CD14-positive monocyte (primary cell): ENCODE measurements around the gene GNB3. TPM values are rescaled to one million over a fixed set of nuclear protein-coding genes. Genes with fewer than 3 reads are reported as not detected.

Source experiments
- DNase-seq, 3 donors: peaks; one replicate each; pipeline ENCODE4 v3.0.0-alpha.2; 2011 to 2022
- H2AFZ ChIP-seq: 2 replicates; pipeline ENCODE4 v1.6.0; 2012; ENCODE audit warnings: mild to moderate bottlenecking, low read depth, low read length, inconsistent platforms; ENCODE audit not compliant: insufficient read depth, poor library complexity, severe bottlenecking
- H3K27ac ChIP-seq, 2 donors: 1 replicate in 1 of 2; 2 replicates in 1 of 2; pipeline ENCODE4 v1.5.1; 2012 to 2013; ENCODE audit warnings: low read length in 2 of 2, control low read depth in 1 of 2, inconsistent platforms in 1 of 2, low read depth in 1 of 2, mild to moderate bottlenecking in 1 of 2
- H3K27me3 ChIP-seq, 2 donors: one replicate each; pipeline versions ENCODE4 v1.6.0 to v1.6.1; 2011 to 2013; ENCODE audit warnings: low read length in 2 of 2; ENCODE audit not compliant: control insufficient read depth in 2 of 2, insufficient read depth in 2 of 2
- H3K36me3 ChIP-seq, 2 donors: replicated peaks in 1 of 2; 1 replicate in 1 of 2; 2 replicates in 1 of 2; pipeline versions ENCODE4 v1.5.1 to v1.6.1; 2012 to 2013; ENCODE audit warnings: low read length in 2 of 2, control low read depth in 1 of 2, inconsistent platforms in 1 of 2, mild to moderate bottlenecking in 1 of 2; ENCODE audit not compliant: insufficient read depth in 2 of 2, control insufficient read depth in 1 of 2
- H3K4me1 ChIP-seq, 2 donors: 1 replicate in 1 of 2; 2 replicates in 1 of 2; pipeline versions ENCODE4 v1.5.1 to v1.6.1; 2012 to 2013; ENCODE audit warnings: low read length in 2 of 2, control low read depth in 1 of 2, inconsistent platforms in 1 of 2, mild to moderate bottlenecking in 1 of 2, moderate library complexity in 1 of 2; ENCODE audit not compliant: insufficient read depth in 2 of 2, control insufficient read depth in 1 of 2
- H3K4me2 ChIP-seq: replicated peaks from 2 replicates; pipeline ENCODE3; 2012; ENCODE audit warnings: low read length, moderate library complexity, mild to moderate bottlenecking; ENCODE audit not compliant: poor library complexity, severe bottlenecking; ENCODE audit errors: extremely low read depth
- H3K4me3 ChIP-seq, 3 experiments: fragments of 200-600 bp in 1 of 3; sonication (generic) in 1 of 3; replicated peaks in 1 of 3; 1 replicate in 2 of 3; 2 replicates in 1 of 3; pipeline ENCODE4 v1.5.1; 2011 to 2013; ENCODE audit warnings: low read length in 3 of 3, mild to moderate bottlenecking in 3 of 3, control low read depth in 2 of 3, low read depth in 2 of 3, inconsistent platforms in 1 of 3, moderate library complexity in 1 of 3
- H3K79me2 ChIP-seq: 2 replicates; pipeline ENCODE4 v1.6.0; 2012; ENCODE audit warnings: mild to moderate bottlenecking, control low read depth, inconsistent platforms, low read length, moderate library complexity; ENCODE audit not compliant: insufficient read depth
- H3K9ac ChIP-seq: 2 replicates; pipeline ENCODE4 v1.6.0; 2017; ENCODE audit warnings: low read length, mild to moderate bottlenecking; ENCODE audit not compliant: insufficient read depth, poor library complexity, severe bottlenecking
- H3K9me3 ChIP-seq, 2 donors: replicated peaks in 1 of 2; 1 replicate in 1 of 2; 2 replicates in 1 of 2; pipeline versions ENCODE4 v1.5.1 to v1.6.1; 2012 to 2013; ENCODE audit warnings: low read length in 2 of 2, control low read depth in 1 of 2; ENCODE audit not compliant: control insufficient read depth in 1 of 2, insufficient read depth in 1 of 2
- H4K20me1 ChIP-seq: 2 replicates; pipeline ENCODE4 v1.6.0; 2012; ENCODE audit warnings: mild to moderate bottlenecking, low read length, control low read depth, moderate library complexity; ENCODE audit not compliant: insufficient read depth
- H3K27ac Mint-ChIP-seq, 7 donors: one replicate each; pipeline ENCODE4 v1.8.0; 2020; ENCODE audit warnings: mild to moderate bottlenecking in 7 of 7, mixed read lengths in 7 of 7, moderate library complexity in 6 of 7, inconsistent platforms in 2 of 7
- H3K27me3 Mint-ChIP-seq, 3 donors: one replicate each; pipeline ENCODE4 v1.8.0; 2021 to 2022; ENCODE audit warnings: low read depth in 3 of 3, mild to moderate bottlenecking in 3 of 3, mixed read lengths in 3 of 3, moderate library complexity in 3 of 3, inconsistent platforms in 1 of 3
- H3K36me3 Mint-ChIP-seq, 2 donors: one replicate each; pipeline ENCODE4 v1.8.0; 2020; ENCODE audit warnings: mixed read lengths in 2 of 2, inconsistent platforms in 1 of 2, mild to moderate bottlenecking in 1 of 2
- H3K4me1 Mint-ChIP-seq: one replicate; pipeline ENCODE4 v1.8.0; 2020; ENCODE audit warnings: mild to moderate bottlenecking, mixed read lengths
- H3K4me3 Mint-ChIP-seq, 2 donors: one replicate each; pipeline ENCODE4 v1.8.0; 2020; ENCODE audit warnings: mild to moderate bottlenecking in 2 of 2, mixed read lengths in 2 of 2, moderate library complexity in 1 of 2
- H3K9me3 Mint-ChIP-seq, 7 donors: one replicate each; pipeline ENCODE4 v1.8.0; 2020 to 2022; ENCODE audit warnings: mixed read lengths in 7 of 7, mild to moderate bottlenecking in 6 of 7, moderate library complexity in 6 of 7, inconsistent platforms in 2 of 7
- CTCF ChIP-seq: fragments of 200-600 bp; IDR thresholded peaks from one replicate; pipeline ENCODE4 v1.8.0; 2022; ENCODE audit warnings: antibody characterized with exemption, mild to moderate bottlenecking
- WGBS: methylation state at CpG from one replicate; pipeline ENCODE4 v1.1.5; 2013; ENCODE audit warnings: missing lambda C conversion rate; ENCODE audit not compliant: insufficient coverage; 5-methylcytosine and 5-hydroxymethylcytosine counted together
- intact Hi-C, 2 donors: fragments of 100-400 bp; cut with micrococcal nuclease; formaldehyde crosslinking; loops; one replicate each; pipeline versions ENCODE4 v1.15.0 to v1.15.1; 2023
- polyA plus RNA-seq, 3 donors: library from polyadenylated mRNA; depleted of rRNA in 1 of 3; unstranded in 2 of 3; stranded (reverse) in 1 of 3; fragments of 300-500 nt in 2 of 3; fragments of >200 nt in 1 of 3; fragmentation: Illumina TruSeq in 2 of 3; gene quantifications; 1 replicate in 2 of 3; 2 replicates in 1 of 3; pipeline ENCODE4 v1.2.3, GENCODE V29; 2012 to 2021

The GNB3 gene
- polyA plus RNA-seq, 3 donors, result 0.31 TPM; not detected in 2

GRCh38 chr12:6810758-6811157, 30.0 kb upstream of the GNB3 start:
- WGBS, result 93% methylated on average over 1 of the region's 1 CpG
- Histone ChIP-seq H3K9me3 (no peaks in the 10 kb centered on the region), H3K27me3 (no peaks in the 10 kb centered on the region), H3K4me3 (no peak overlapping the region), H3K36me3 (peaks cover 34 to 47% of the 10 kb centered on the region in 2 donors), H4K20me1 (peaks cover 80% of the 10 kb centered on the region), H3K4me1 (peaks cover 12 to 14% of the 10 kb centered on the region in 2 donors), H2AFZ (no peak overlapping the region), H3K4me2 (no peak overlapping the region), H3K27ac (no peak overlapping the region), H3K79me2 (no peaks in the 10 kb centered on the region), H3K9ac (no peak overlapping the region)
- H3K4me3 Mint-ChIP-seq, result no peak overlapping the region
- H3K36me3 Mint-ChIP-seq, result peaks cover 47 to 58% of the 10 kb centered on the region in 2 donors
- peaks cover 0 to 1% (median 0%) of the 10 kb centered on the region in 7 donors for H3K9me3 Mint-ChIP-seq
- no peaks in the 10 kb centered on the region for H3K27me3 Mint-ChIP-seq
- peaks cover 18% of the 10 kb centered on the region for H3K4me1 Mint-ChIP-seq
- no peak for DNase-seq
- peak overlapping the region in 5 of 7 donors; percentile 3 to 83 (median 27) for H3K27ac Mint-ChIP-seq
- intact Hi-C loops, result no loop called here
- no peak for TF ChIP-seq CTCF

- H4K20me1 ChIP-seq, result peaks cover 81% of the 10 kb centered on the region
- H3K4me3 ChIP-seq, result no peak overlapping the region
- no peaks in the 10 kb centered on the region for H3K27me3 ChIP-seq
- H3K4me1 Mint-ChIP-seq, result peaks cover 20% of the 10 kb centered on the region
- intact Hi-C loops, result no loop called here
- peaks cover 0 to 2% (median 0%) of the 10 kb centered on the region in 7 donors for H3K9me3 Mint-ChIP-seq
- WGBS, result no CpG with 5 or more reads among the region's 4 CpGs
- no peaks in the 10 kb centered on the region for H3K9me3 ChIP-seq
- no peak overlapping the region for H3K4me3 Mint-ChIP-seq
- H3K27me3 Mint-ChIP-seq, result peaks cover 0 to 2% (median 0%) of the 10 kb centered on the region in 3 donors
- peaks cover 60 to 70% of the 10 kb centered on the region in 2 donors for H3K36me3 Mint-ChIP-seq
- H3K4me1 ChIP-seq, result peaks cover 12 to 19% of the 10 kb centered on the region in 2 donors
- peak in 1 of 3 donors; percentile 3 for DNase-seq
- peaks cover 50 to 59% of the 10 kb centered on the region in 2 donors for H3K36me3 ChIP-seq
- no peak overlapping the region for H3K4me2 ChIP-seq
- no peak for TF ChIP-seq CTCF
- H3K79me2 ChIP-seq, result no peaks in the 10 kb centered on the region
- no peak overlapping the region for H3K27ac Mint-ChIP-seq
- no peak overlapping the region for H3K9ac ChIP-seq
- no peak overlapping the region for H3K27ac ChIP-seq
- H2AFZ ChIP-seq, result no peak overlapping the region
Measured at GRCh38 chr12:6813363-6813762, 27.4 kb upstream of the GNB3 start.
